NT2/D1 (cell line): ENCODE measurements around the gene HPD.

Source experiments
- DNase-seq: peaks from one replicate; pipeline ENCODE4 v3.0.0-alpha.2; 2011; ENCODE audit warnings: low read depth, low spot score
- H3K27me3 ChIP-seq: 2 replicates; pipeline ENCODE4 v1.6.0; 2011; ENCODE audit warnings: mild to moderate bottlenecking; ENCODE audit not compliant: insufficient read length, insufficient read depth
- H3K36me3 ChIP-seq: 2 replicates; pipeline ENCODE4 v1.6.1; 2011; ENCODE audit warnings: mild to moderate bottlenecking, low read length, mixed read lengths; ENCODE audit not compliant: insufficient read depth, insufficient read length
- H3K4me1 ChIP-seq: 2 replicates; pipeline ENCODE4 v1.5.1; 2011; ENCODE audit not compliant: insufficient read depth, insufficient read length
- H3K4me3 ChIP-seq: 2 replicates; pipeline ENCODE4 v1.5.1; 2011; ENCODE audit warnings: low read depth; ENCODE audit not compliant: insufficient read length
- H3K9ac ChIP-seq: 2 replicates; pipeline ENCODE4 v1.6.0; 2011; ENCODE audit warnings: low read depth; ENCODE audit not compliant: insufficient read length
- H3K9me3 ChIP-seq: 2 replicates; pipeline ENCODE4 v1.5.1; 2011; ENCODE audit warnings: mild to moderate bottlenecking, low read length; ENCODE audit not compliant: insufficient read depth
- SUZ12 ChIP-seq: IDR thresholded peaks from 2 replicates; pipeline ENCODE4 v1.6.1; 2011; ENCODE audit not compliant: insufficient read length, insufficient read depth; ENCODE audit errors: extremely low read depth
- YY1 ChIP-seq: IDR thresholded peaks from 2 replicates; pipeline ENCODE4 v1.6.1; 2011; ENCODE audit not compliant: insufficient read length, insufficient read depth
- ZNF274 ChIP-seq: IDR thresholded peaks from 2 replicates; pipeline ENCODE4 v1.6.1; 2011; ENCODE audit warnings: mild to moderate bottlenecking, low read depth, low read length

The HPD gene

GRCh38 chr12:121797937-121798786, 60.5 kb downstream of the HPD start:
- peak overlapping the region; percentile 39 for H3K4me3 ChIP-seq
- peak overlapping the region; percentile 78 for H3K9ac ChIP-seq
- peaks cover 25% of the 10 kb centered on the region for H3K4me1 ChIP-seq
- TF ChIP-seq YY1 (no peak), ZNF274 (no peak), SUZ12 (no peak)
- DNase-seq = no peak
- no peaks in the 10 kb centered on the region for H3K27me3 ChIP-seq
- peaks cover 47% of the 10 kb centered on the region for H3K36me3 ChIP-seq
- H3K9me3 ChIP-seq = no peaks in the 10 kb centered on the region

GRCh38 chr12:121796855-121797751, 61.6 kb downstream of the HPD start:
- Histone ChIP-seq H3K4me1 (peaks cover 31% of the 10 kb centered on the region), H3K4me3 (peak overlapping the region; percentile 39), H3K36me3 (peaks cover 47% of the 10 kb centered on the region), H3K9ac (peak overlapping the region; percentile 75), H3K27me3 (no peaks in the 10 kb centered on the region), H3K9me3 (no peaks in the 10 kb centered on the region)
- TF ChIP-seq SUZ12 = no peak
- no peak for TF ChIP-seq YY1
- no peak for TF ChIP-seq ZNF274
- DNase-seq = no peak

- TF ChIP-seq YY1 = no peak
- no peak for TF ChIP-seq SUZ12
- no peak for TF ChIP-seq ZNF274
- no peak overlapping the region for H3K4me3 ChIP-seq
- H3K36me3 ChIP-seq = peaks cover 47% of the 10 kb centered on the region
- H3K4me1 ChIP-seq = peaks cover 40% of the 10 kb centered on the region
- peak; percentile 87 for DNase-seq
- no peaks in the 10 kb centered on the region for H3K9me3 ChIP-seq
- H3K9ac ChIP-seq = no peak overlapping the region
- no peaks in the 10 kb centered on the region for H3K27me3 ChIP-seq
These were observed 63.4 kb downstream of the HPD start for GRCh38 chr12:121795034-121795968.

- Histone ChIP-seq H3K27me3 (no peaks in the 10 kb centered on the region), H3K4me1 (peaks cover 47% of the 10 kb centered on the region), H3K9ac (no peak overlapping the region), H3K9me3 (no peaks in the 10 kb centered on the region), H3K36me3 (peaks cover 47% of the 10 kb centered on the region), H3K4me3 (no peak overlapping the region)
- DNase-seq = no peak
- TF ChIP-seq ZNF274 = no peak
- no peak for TF ChIP-seq SUZ12
- TF ChIP-seq YY1 = no peak
These were observed 64.1 kb downstream of the HPD start for GRCh38 chr12:121794534-121795033.

- peak overlapping the region; percentile 75 for H3K4me3 ChIP-seq
- peaks cover 46% of the 10 kb centered on the region for H3K36me3 ChIP-seq
- peak; percentile 91 for DNase-seq
- peak overlapping the region; percentile 79 for H3K9ac ChIP-seq
- peaks cover 48% of the 10 kb centered on the region for H3K4me1 ChIP-seq
- H3K27me3 ChIP-seq = no peaks in the 10 kb centered on the region
- no peak for TF ChIP-seq ZNF274
- TF ChIP-seq YY1 = no peak
- TF ChIP-seq SUZ12 = no peak
- H3K9me3 ChIP-seq = no peaks in the 10 kb centered on the region
These were observed 64.7 kb downstream of the HPD start for GRCh38 chr12:121793838-121794533.

- Histone ChIP-seq H3K4me3 (peak within 1 kb of the TSS; percentile 75), H3K4me1 (peaks cover 43% of the 10 kb centered on the region), H3K9ac (peak within 1 kb of the TSS; percentile 93), H3K27me3 (no peaks in the 10 kb centered on the region), H3K9me3 (no peaks in the 10 kb centered on the region), H3K36me3 (peaks cover 42% of the 10 kb centered on the region)
- no peak for DNase-seq
- TF ChIP-seq ZNF274 (no peak), YY1 (no peak), SUZ12 (no peak)
These were observed 65.2 kb downstream of the HPD start, which contains the start of gene RHOF for GRCh38 chr12:121793440-121793837. Gene RHOF (minus strand): TSS chr12:121793688. CDS start chr12:121793633, 55 bp downstream.
